ENCODE measurements around the gene CFB. TPM values are rescaled to one million over a fixed set of nuclear protein-coding genes. Genes with fewer than 3 reads are reported as not detected.
A peak's percentile ranks its signal among the peaks of the same experiment; 100 is the strongest.

The CFB gene
- polyA plus RNA-seq (2012; rRNA removed): 42.1 and 64.4 TPM in 2 replicates
- 37.7 and 44.3 TPM in 2 replicates for polyA plus RNA-seq (2012; cell fraction: cytosol; rRNA removed)
- polyA plus RNA-seq (2012; cell fraction: nucleus; rRNA removed): 74.0 and 102 TPM in 2 replicates

DNA sequence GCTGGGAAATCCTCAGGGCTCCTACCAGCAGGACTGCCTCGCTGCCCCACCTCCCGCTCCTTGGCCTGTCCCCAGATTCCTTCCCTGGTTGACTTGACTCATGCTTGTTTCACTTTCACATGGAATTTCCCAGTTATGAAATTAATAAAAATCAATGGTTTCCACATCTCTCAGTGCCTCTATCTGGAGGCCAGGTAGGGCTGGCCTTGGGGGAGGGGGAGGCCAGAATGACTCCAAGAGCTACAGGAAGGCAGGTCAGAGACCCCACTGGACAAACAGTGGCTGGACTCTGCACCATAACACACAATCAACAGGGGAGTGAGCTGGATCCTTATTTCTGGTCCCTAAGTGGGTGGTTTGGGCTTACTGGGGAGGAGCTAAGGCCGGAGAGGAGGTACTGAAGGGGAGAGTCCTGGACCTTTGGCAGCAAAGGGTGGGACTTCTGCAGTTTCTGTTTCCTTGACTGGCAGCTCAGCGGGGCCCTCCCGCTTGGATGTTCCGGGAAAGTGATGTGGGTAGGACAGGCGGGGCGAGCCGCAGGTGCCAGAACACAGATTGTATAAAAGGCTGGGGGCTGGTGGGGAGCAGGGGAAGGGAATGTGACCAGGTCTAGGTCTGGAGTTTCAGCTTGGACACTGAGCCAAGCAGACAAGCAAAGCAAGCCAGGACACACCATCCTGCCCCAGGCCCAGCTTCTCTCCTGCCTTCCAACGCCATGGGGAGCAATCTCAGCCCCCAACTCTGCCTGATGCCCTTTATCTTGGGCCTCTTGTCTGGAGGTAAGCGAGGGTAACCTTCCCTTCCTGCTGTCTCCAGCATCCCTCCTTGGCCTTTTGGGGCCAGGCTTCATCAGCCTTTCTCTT lies at the start of gene CFB:
Gene CFB, plus strand, starts transcription at position 589 of the 863 bp plus-strand sequence. Its CDS starts 127 bp downstream, at position 716.
- Histone ChIP-seq H3K9me3 (no peaks in the 10 kb centered on the region), H3K4me1 (ENCODE audit: control insufficient read depth in 1 of 2, insufficient read depth in 2 of 2, low read depth in 1 of 2, low read length in 1 of 2) (peaks cover 9 to 14% of the 10 kb centered on the region in 2 experiments; a peak in 1 of 4 replicates), H3K9me2 (no peaks in the 10 kb centered on the region), H4K20me1 (ENCODE audit: insufficient read depth) (no peaks in the 10 kb centered on the region), H3F3A (replicated peaks; ENCODE audit: insufficient read depth) (peaks cover 15% of the 10 kb centered on the region), H2AFZ (ENCODE audit: low read depth) (peak within 1 kb of the TSS; percentile 89), H3K36me3 (replicated peaks in 1 of 2; ENCODE audit: control insufficient read depth in 1 of 2, insufficient read depth in 2 of 2, low read length in 1 of 2) (peaks cover 0 to under 1% of the 10 kb centered on the region in 2 experiments), H3K4me2 (peak within 1 kb of the TSS; percentile 78), H3K9ac (peak within 1 kb of the TSS; percentile 52), H3K27me3 (ENCODE audit: insufficient read depth) (no peaks in the 10 kb centered on the region), H3K27ac (ENCODE audit: low read depth in 2 of 2, low read length in 1 of 2) (peak within 1 kb of the TSS; percentile 80 to 92), H3K4me3 (ENCODE audit: low read depth in 2 of 2, low read length in 1 of 2) (peak within 1 kb of the TSS; percentile 36 to 49; a peak in 3 of 4 replicates), H3K79me2 (ENCODE audit: insufficient read depth) (no peaks in the 10 kb centered on the region)
- DNase-seq: no peak
- WGBS (ENCODE audit: low lambda C conversion rate): 13% methylated on average over 9 of the region's 11 CpGs
- ChIA-PET CTCF (no interaction called here), POLR2A (no interaction called here)
- TF ChIP-seq RFX5 (IDR thresholded peaks at IDR 0.05; ENCODE audit: low read length) (no peak), RCOR1 (IDR thresholded peaks at IDR 0.05; ENCODE audit: low read length) (no peak), RAD21 (IDR thresholded peaks at IDR 0.05; ENCODE audit: low read length) (no peak), NFIC (IDR thresholded peaks at IDR 0.05; ENCODE audit: borderline replicate concordance) (peak; percentile 46; the same call in 1 of the 2 replicates), TCF12 (IDR thresholded peaks at IDR 0.05) (peak; percentile 20; the same call in 1 of the 2 replicates), EP300 (IDR thresholded peaks at IDR 0.05; ENCODE audit: borderline replicate concordance in 1 of 2, low read depth in 1 of 2, low read length in 1 of 2) (no peak), FOSL2 (IDR thresholded peaks at IDR 0.05; ENCODE audit: borderline replicate concordance, low read depth) (peak; percentile 56; the same call in 1 of the 2 replicates)
- TF ChIP-seq, protein P1, sequence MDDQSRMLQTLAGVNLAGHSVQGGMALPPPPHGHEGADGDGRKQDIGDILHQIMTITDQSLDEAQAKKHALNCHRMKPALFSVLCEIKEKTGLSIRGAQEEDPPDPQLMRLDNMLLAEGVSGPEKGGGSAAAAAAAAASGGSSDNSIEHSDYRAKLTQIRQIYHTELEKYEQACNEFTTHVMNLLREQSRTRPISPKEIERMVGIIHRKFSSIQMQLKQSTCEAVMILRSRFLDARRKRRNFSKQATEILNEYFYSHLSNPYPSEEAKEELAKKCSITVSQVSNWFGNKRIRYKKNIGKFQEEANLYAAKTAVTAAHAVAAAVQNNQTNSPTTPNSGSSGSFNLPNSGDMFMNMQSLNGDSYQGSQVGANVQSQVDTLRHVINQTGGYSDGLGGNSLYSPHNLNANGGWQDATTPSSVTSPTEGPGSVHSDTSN (IDR thresholded peaks at IDR 0.05): peak; percentile 94

DNA sequence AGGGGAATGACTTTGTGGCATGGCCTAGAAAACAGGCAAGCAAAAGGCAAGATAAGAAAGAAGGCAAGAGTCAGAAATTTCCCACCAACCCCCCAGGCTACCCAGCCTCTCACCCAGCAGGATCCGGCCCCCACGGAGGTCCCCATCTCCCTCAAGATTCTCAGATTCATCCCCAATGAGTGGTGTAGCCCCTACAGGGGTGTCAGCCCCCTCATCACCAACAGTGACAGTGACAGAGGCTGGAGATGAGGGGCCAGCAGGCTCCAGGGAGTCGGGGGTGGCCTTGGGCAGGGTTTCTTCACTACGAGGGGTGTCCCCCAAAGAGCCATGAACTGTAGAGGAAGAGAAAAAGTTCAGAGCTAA lies 49.4 kb upstream of the CFB start:
- TF ChIP-seq GABPA (IDR thresholded peaks at IDR 0.05; ENCODE audit: low read depth): no peak
- TF ChIP-seq RAD21 (IDR thresholded peaks at IDR 0.05; ENCODE audit: low read length): no peak
- TF ChIP-seq GATA2 (CRISPR knock-in tag; IDR thresholded peaks at IDR 0.05): no peak
- TF ChIP-seq RCOR1 (IDR thresholded peaks at IDR 0.05; ENCODE audit: low read length): no peak
- no peak for TF ChIP-seq TEAD4 (IDR thresholded peaks at IDR 0.05; ENCODE audit: borderline replicate concordance, insufficient read depth)
- TF ChIP-seq SIN3A (IDR thresholded peaks at IDR 0.05; ENCODE audit: borderline replicate concordance, low read depth, low read length): no peak
- no peak for TF ChIP-seq NFIC (IDR thresholded peaks at IDR 0.05; ENCODE audit: borderline replicate concordance)
- no peak for TF ChIP-seq MEF2A (IDR thresholded peaks at IDR 0.05; ENCODE audit: borderline replicate concordance, low read depth)
- no peak for TF ChIP-seq SMC3 (IDR thresholded peaks at IDR 0.05; ENCODE audit: low read depth, low read length)
- TF ChIP-seq CHD2 (IDR thresholded peaks at IDR 0.05; ENCODE audit: low read length, partially characterized antibody): no peak
- TF ChIP-seq FOXJ3 (CRISPR knock-in tag; IDR thresholded peaks at IDR 0.05): no peak
- TF ChIP-seq TAF1 (IDR thresholded peaks at IDR 0.05; ENCODE audit: borderline replicate concordance, low read depth, low read length): no peak
- TF ChIP-seq NRF1 (IDR thresholded peaks at IDR 0.05; ENCODE audit: low read depth, low read length): no peak
- no peak for TF ChIP-seq EZH2phosphoT487 (IDR thresholded peaks at IDR 0.05; ENCODE audit: borderline replicate concordance, low read depth)
- TF ChIP-seq, protein P2, sequence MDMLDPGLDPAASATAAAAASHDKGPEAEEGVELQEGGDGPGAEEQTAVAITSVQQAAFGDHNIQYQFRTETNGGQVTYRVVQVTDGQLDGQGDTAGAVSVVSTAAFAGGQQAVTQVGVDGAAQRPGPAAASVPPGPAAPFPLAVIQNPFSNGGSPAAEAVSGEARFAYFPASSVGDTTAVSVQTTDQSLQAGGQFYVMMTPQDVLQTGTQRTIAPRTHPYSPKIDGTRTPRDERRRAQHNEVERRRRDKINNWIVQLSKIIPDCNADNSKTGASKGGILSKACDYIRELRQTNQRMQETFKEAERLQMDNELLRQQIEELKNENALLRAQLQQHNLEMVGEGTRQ (IDR thresholded peaks at IDR 0.05; ENCODE audit: borderline replicate concordance, low read depth, low read length): no peak
- no peak for TF ChIP-seq TCF12 (IDR thresholded peaks at IDR 0.05)
- no peak for TF ChIP-seq POLR2AphosphoS5 (IDR thresholded peaks at IDR 0.05; ENCODE audit: low read depth, low read length)
- TF ChIP-seq, protein P3, sequence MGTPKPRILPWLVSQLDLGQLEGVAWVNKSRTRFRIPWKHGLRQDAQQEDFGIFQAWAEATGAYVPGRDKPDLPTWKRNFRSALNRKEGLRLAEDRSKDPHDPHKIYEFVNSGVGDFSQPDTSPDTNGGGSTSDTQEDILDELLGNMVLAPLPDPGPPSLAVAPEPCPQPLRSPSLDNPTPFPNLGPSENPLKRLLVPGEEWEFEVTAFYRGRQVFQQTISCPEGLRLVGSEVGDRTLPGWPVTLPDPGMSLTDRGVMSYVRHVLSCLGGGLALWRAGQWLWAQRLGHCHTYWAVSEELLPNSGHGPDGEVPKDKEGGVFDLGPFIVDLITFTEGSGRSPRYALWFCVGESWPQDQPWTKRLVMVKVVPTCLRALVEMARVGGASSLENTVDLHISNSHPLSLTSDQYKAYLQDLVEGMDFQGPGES (IDR thresholded peaks at IDR 0.05; ENCODE audit: low read depth, low read length): no peak
- no peak for TF ChIP-seq FOSL2 (IDR thresholded peaks at IDR 0.05; ENCODE audit: borderline replicate concordance, low read depth)
- Histone ChIP-seq H3K4me1 (ENCODE audit: control insufficient read depth in 1 of 2, insufficient read depth in 2 of 2, low read depth in 1 of 2, low read length in 1 of 2) (peaks cover 5 to 34% of the 10 kb centered on the region in 2 experiments), H4K20me1 (ENCODE audit: insufficient read depth) (no peaks in the 10 kb centered on the region), H3K36me3 (replicated peaks in 1 of 2; ENCODE audit: control insufficient read depth in 1 of 2, insufficient read depth in 2 of 2, low read length in 1 of 2) (peaks cover 27 to 32% of the 10 kb centered on the region in 2 experiments), H3K79me2 (ENCODE audit: insufficient read depth) (peaks cover 20% of the 10 kb centered on the region; the same call in 1 of the 2 replicates), H3K9ac (peak overlapping the region; percentile 76), H3K4me2 (peak overlapping the region; percentile 87), H3K27ac (ENCODE audit: low read depth in 2 of 2, low read length in 1 of 2) (peak overlapping the region in 1 of 2 experiments; percentile 80; a peak in 1 of 4 replicates), H3K9me2 (no peaks in the 10 kb centered on the region), H3K27me3 (ENCODE audit: insufficient read depth) (no peaks in the 10 kb centered on the region), H3F3A (replicated peaks; ENCODE audit: insufficient read depth) (peaks cover 6% of the 10 kb centered on the region), H3K4me3 (ENCODE audit: low read depth in 2 of 2, low read length in 1 of 2) (peak overlapping the region; percentile 89 to 94), H3K9me3 (no peaks in the 10 kb centered on the region), H2AFZ (ENCODE audit: low read depth) (no peak overlapping the region)
- 13% methylated on average over 2 of the region's 4 CpGs for WGBS (ENCODE audit: low lambda C conversion rate)
- ChIA-PET POLR2A (interaction anchor here (1.6 kb wide), 1 partner anchor 81 kb away, joined by 4 read pairs; the partner anchor contains the start of genes HSPA1A and HSPA1L), CTCF (interaction anchor here (0.8 to 1.2 kb wide), 5 partner anchors 8 to 151 kb away, joined by 3 read pairs; no protein-coding TSS in a partner anchor)
- no peak for DNase-seq
